ENCODE measurements around the gene PKD1.

DNA sequence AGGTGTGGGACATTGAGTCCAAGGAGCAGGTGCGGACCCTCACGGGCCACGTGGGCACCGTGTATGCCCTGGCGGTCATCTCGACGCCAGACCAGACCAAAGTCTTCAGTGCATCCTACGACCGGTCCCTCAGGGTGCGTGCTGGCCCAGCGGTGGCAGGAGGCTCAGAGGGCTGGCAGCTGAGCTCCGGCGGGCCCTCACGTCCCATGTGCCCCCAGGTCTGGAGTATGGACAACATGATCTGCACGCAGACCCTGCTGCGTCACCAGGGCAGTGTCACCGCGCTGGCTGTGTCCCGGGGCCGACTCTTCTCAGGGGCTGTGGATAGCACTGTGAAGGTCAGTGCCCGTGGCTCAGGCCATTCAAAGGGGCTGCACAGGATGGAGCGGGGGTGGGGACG, 40.3 kb upstream of the PKD1 start:
- TF ChIP-seq POLR2A (IDR thresholded peaks at IDR 0.05) (no peak), POLR2AphosphoS5 (IDR thresholded peaks at IDR 0.05) (no peak)

All from suprapubic skin (tissue), 4 donors.